K562 (cell line): ENCODE measurements around the gene C6orf47. TPM values are rescaled to one million over a fixed set of nuclear protein-coding genes. Genes with fewer than 3 reads are reported as not detected.

ENCODE experiments used
- CBX1 ChIP-seq: sonication (generic); IDR thresholded peaks from 2 replicates; pipeline ENCODE4 v1.6.1; 2016; ENCODE audit warnings: antibody characterized with exemption, low read depth, mild to moderate bottlenecking
- EGR1 ChIP-seq: fragments of 450-650 bp; conservative IDR thresholded peaks from 2 replicates; pipeline ENCODE4 v1.6.1; 2017; ENCODE audit warnings: mild to moderate bottlenecking
- ESRRA ChIP-seq: fragments of 450-650 bp; IDR thresholded peaks from 2 replicates; pipeline ENCODE4 v1.6.1; 2014; ENCODE audit warnings: low read depth, mild to moderate bottlenecking, moderate library complexity, borderline replicate concordance
- KHSRP ChIP-seq: fragments of 450-650 bp; IDR thresholded peaks from 2 replicates; pipeline ENCODE4 v1.6.1; 2017
- KLF10 ChIP-seq: fragments of 250-450 bp; sonication (Bioruptor Pico); IDR thresholded peaks from 2 replicates; pipeline ENCODE4 v1.6.1; 2021; ENCODE audit warnings: matching md5 sums
- L3MBTL2 ChIP-seq: fragments of 450-650 bp; IDR thresholded peaks from 2 replicates; pipeline ENCODE4 v1.6.1; 2016; ENCODE audit warnings: mild to moderate bottlenecking, moderate library complexity
- NCOA2 ChIP-seq, 2 experiments: fragments of 450-650 bp; IDR thresholded peaks; 2 replicates each; pipeline ENCODE4 v1.6.1; 2018; ENCODE audit warnings: mild to moderate bottlenecking in 2 of 2, moderate library complexity in 1 of 2; ENCODE audit not compliant: partially characterized antibody in 2 of 2
- PYGO2 ChIP-seq: fragments of 450-650 bp; IDR thresholded peaks from 2 replicates; pipeline ENCODE4 v1.6.1; 2016; ENCODE audit warnings: mild to moderate bottlenecking, missing genetic modification characterization, moderate library complexity, missing compliant biosample characterization
- RBFOX2 ChIP-seq: fragments of 200-400 bp; formaldehyde crosslinking; IDR thresholded peaks from 2 replicates; pipeline ENCODE4 v1.6.1; 2017; ENCODE audit warnings: low read depth, mild to moderate bottlenecking, low read length, moderate library complexity
- TAF1 ChIP-seq: IDR thresholded peaks from 2 replicates; pipeline ENCODE4 v1.6.1; 2011; ENCODE audit warnings: mild to moderate bottlenecking, low read length, moderate library complexity; ENCODE audit not compliant: insufficient read depth, control insufficient read depth, severe bottlenecking; ENCODE audit errors: extremely low read depth
- ZBTB7A ChIP-seq: IDR thresholded peaks from 2 replicates; pipeline ENCODE4 v1.6.1; 2011; ENCODE audit warnings: low read depth, mild to moderate bottlenecking, low read length, moderate library complexity, borderline replicate concordance; ENCODE audit not compliant: control insufficient read depth
- polyA plus RNA-seq, 8 experiments: library from polyadenylated mRNA; depleted of rRNA in 4 of 8; stranded (reverse) in 5 of 8; unstranded in 3 of 8; fragments of >200 nt; fragmentation: Nextera tagmentation in 2 of 8; fragmentation: Illumina TruSeq in 1 of 8; extraction: Ambion mirVana in 2 of 8; extraction: Trizol in 1 of 8; gene quantifications; 2 replicates each; pipeline versions ENCODE4 v1.2.1 to v1.2.3, GENCODE V29; 2011 to 2014; ENCODE audit warnings: inconsistent platforms in 1 of 8, missing spikeins in 1 of 8
- total RNA-seq, 7 experiments: library from RNA; depleted of rRNA in 6 of 7; stranded (reverse); fragments of >200 nt in 6 of 7; fragmentation: Illumina TruSeq in 2 of 7; extraction: Trizol in 2 of 7; gene quantifications; 2 replicates each; pipeline versions ENCODE4 v1.2.1 to v1.2.3, GENCODE V29; 2011 to 2021; ENCODE audit warnings: low replicate concordance in 1 of 7
- TF ChIP-seq, protein P1 (sequence below), 2 experiments: fragments of 450-650 bp; conservative IDR thresholded peaks; 2 replicates each; pipeline ENCODE4 v1.6.1; 2017; ENCODE audit warnings: mild to moderate bottlenecking in 2 of 2, moderate library complexity in 2 of 2
- TF ChIP-seq, protein P2 (sequence below): fragments of 250-450 bp; sonication (Bioruptor Pico); IDR thresholded peaks from 2 replicates; pipeline ENCODE4 v1.6.1; 2021; ENCODE audit warnings: mild to moderate bottlenecking
- TF ChIP-seq, protein P3 (sequence below): fragments of 450-650 bp; conservative IDR thresholded peaks from 2 replicates; pipeline ENCODE4 v1.6.1; 2016; ENCODE audit warnings: missing genetic modification characterization, low read depth, mild to moderate bottlenecking, missing compliant biosample characterization, moderate library complexity
- TF ChIP-seq, protein P4 (sequence below), 2 experiments: fragments of 450-650 bp; IDR thresholded peaks; 2 replicates each; pipeline ENCODE4 v1.6.1; 2016; ENCODE audit warnings: mild to moderate bottlenecking in 2 of 2, borderline replicate concordance in 1 of 2, low read depth in 1 of 2, moderate library complexity in 1 of 2

The C6orf47 gene
- total and polyA plus RNA-seq, 9 of the 15 experiments (the other 6 are each of a cell fraction or from before 2014, with no cell fraction given): 0.14 to 43.8 (median 27.0) TPM

DNA sequence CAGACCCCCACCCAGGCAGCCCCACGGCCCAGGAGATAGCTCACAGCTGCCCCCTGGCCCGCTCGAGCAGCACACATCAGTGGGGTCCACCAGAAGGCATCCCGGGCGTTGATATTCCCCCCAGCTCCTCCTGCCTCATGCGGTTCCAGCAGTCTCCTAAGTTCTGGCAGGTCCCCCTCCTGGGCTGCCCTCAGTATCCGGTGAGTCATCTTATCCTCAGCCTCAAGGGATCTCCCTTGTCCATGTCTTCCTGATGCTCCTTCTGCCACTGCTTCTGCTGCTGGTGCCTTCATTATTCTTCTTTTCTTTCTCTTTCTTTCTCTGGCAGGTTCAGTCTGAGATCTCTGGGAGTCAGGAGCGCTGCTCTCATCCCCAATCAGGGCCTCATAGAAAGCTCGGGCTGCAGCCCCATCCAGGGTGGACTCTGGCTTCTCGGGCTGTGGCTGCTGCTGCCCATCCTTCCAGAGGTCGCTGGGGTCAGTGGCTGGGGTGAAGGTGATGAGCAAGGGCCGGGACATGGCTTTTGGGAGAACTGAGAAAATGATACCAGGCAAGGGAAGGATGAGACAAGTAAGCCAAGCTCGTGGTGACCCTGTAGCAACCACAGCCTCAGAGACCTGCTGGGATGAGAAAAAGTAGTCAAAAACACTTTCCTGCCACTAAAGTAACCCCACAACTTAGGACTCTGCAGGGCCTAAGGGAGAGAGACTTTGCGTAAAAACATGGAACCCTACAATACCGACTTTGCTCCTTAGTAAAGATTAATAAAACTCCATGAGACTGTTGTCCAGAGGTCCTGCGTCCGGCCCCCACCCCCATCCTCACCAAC is 3.6 kb upstream of the C6orf47 start (continued):
- TF ChIP-seq KHSRP (0 out of 2 replicates have a peak, but pooled peaks have one; percentile 34), RBFOX2 (peak; percentile 92), EGR1 (no peak), ZBTB7A (peak; percentile 82; the same call in 1 of the 2 replicates), CBX1 (no peak), PYGO2 (tag) (0 out of 2 replicates have a peak, but pooled peaks have one; percentile 24), TAF1 (peak; percentile 69), NCOA2 (IDR thresholded peaks at IDR 0.05; ENCODE audit: partially characterized antibody in 2 of 2) (no peak), L3MBTL2 (peak; percentile 73), ESRRA (peak; percentile 79), KLF10 (CRISPR knock-in tag) (no peak)
- TF ChIP-seq, protein P1, sequence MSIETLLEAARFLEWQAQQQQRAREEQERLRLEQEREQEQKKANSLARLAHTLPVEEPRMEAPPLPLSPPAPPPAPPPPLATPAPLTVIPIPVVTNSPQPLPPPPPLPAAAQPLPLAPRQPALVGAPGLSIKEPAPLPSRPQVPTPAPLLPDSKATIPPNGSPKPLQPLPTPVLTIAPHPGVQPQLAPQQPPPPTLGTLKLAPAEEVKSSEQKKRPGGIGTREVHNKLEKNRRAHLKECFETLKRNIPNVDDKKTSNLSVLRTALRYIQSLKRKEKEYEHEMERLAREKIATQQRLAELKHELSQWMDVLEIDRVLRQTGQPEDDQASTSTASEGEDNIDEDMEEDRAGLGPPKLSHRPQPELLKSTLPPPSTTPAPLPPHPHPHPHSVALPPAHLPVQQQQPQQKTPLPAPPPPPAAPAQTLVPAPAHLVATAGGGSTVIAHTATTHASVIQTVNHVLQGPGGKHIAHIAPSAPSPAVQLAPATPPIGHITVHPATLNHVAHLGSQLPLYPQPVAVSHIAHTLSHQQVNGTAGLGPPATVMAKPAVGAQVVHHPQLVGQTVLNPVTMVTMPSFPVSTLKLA (conservative IDR thresholded peaks at IDR 0.05): no peak
- TF ChIP-seq, protein P2, sequence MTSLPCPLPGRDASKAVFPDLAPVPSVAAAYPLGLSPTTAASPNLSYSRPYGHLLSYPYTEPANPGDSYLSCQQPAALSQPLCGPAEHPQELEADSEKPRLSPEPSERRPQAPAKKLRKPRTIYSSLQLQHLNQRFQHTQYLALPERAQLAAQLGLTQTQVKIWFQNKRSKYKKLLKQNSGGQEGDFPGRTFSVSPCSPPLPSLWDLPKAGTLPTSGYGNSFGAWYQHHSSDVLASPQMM (CRISPR knock-in tag): no peak
- TF ChIP-seq, protein P3, sequence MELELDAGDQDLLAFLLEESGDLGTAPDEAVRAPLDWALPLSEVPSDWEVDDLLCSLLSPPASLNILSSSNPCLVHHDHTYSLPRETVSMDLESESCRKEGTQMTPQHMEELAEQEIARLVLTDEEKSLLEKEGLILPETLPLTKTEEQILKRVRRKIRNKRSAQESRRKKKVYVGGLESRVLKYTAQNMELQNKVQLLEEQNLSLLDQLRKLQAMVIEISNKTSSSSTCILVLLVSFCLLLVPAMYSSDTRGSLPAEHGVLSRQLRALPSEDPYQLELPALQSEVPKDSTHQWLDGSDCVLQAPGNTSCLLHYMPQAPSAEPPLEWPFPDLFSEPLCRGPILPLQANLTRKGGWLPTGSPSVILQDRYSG (tag): no peak
- TF ChIP-seq, protein P4, sequence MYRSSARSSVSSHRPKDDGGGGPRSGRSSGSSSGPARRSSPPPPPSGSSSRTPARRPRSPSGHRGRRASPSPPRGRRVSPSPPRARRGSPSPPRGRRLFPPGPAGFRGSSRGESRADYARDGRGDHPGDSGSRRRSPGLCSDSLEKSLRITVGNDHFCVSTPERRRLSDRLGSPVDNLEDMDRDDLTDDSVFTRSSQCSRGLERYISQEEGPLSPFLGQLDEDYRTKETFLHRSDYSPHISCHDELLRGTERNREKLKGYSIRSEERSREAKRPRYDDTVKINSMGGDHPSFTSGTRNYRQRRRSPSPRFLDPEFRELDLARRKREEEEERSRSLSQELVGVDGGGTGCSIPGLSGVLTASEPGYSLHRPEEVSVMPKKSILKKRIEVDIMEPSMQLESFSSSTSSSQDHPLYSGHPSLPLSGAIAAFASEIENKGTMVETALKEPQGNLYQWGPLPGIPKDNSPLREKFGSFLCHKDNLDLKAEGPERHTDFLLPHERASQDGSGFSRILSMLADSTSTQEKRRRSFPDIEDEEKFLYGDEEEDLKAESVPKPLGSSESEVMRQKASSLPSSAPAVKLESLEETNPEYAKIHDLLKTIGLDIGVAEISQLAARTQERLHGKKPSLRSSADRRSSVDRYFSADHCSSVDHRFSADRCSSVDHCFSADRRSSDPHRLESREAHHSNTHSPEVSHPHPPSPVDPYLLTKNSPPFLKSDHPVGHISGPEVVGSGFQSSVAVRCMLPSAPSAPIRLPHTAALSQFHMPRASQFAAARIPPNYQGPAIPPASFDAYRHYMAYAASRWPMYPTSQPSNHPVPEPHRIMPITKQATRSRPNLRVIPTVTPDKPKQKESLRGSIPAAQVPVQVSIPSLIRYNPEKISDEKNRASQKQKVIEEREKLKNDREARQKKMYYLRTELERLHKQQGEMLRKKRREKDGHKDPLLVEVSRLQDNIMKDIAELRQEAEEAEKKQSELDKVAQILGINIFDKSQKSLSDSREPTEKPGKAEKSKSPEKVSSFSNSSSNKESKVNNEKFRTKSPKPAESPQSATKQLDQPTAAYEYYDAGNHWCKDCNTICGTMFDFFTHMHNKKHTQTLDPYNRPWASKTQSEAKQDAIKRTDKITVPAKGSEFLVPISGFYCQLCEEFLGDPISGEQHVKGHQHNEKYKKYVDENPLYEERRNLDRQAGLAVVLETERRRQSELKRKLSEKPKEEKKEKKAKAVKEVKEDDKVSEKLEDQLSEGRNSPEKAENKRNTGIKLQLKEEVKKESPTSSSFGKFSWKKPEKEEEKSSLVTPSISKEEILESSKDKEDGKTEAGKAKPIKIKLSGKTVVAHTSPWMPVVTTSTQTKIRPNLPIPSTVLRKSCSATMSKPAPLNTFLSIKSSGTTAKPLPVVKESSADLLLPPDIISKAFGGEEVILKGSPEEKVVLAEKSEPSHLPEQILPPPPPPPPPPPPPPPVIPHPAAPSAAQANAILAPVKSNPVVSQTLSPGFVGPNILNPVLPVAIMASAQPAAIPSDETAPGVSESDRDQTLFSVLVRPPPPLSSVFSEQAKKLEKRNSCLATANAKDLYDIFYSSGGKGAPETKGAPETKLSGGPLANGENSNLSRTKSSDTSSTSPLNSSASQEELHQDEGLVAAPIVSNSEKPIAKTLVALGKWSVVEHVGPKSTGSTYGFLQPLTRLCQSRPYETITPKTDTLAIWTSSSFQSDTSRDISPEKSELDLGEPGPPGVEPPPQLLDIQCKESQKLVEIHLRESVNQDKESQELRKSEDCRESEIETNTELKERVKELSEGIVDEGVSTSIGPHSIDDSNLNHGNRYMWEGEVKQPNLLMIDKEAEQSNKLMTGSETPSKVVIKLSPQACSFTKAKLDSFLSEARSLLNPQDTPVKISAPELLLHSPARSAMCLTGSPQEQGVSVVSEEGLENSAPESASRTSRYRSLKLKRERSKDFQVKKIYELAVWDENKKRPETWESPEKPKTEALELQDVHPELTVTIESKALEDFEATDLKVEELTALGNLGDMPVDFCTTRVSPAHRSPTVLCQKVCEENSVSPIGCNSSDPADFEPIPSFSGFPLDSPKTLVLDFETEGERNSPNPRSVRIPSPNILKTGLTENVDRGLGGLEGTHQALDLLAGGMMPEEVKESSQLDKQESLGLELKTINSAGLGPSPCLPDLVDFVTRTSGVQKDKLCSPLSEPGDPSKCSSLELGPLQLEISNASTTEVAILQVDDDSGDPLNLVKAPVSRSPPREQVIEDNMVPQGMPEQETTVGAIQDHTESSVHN (IDR thresholded peaks at IDR 0.05; ENCODE audit: borderline replicate concordance in 1 of 2, low read depth in 1 of 2): peak in 1 of 2 experiments; percentile 39; a peak in 1 of 4 replicates
